HEK293 (cell line): ENCODE measurements around the gene IGF1R.

ENCODE experiments used
- CTCF ChIA-PET: fragments of 350-600 bp; formaldehyde crosslinking; extraction: SDS; loops from one replicate; lab custom pipeline; 2021; ENCODE audit warnings: antibody characterized with exemption; lab: Yijun Ruan, JAX
- POLR2A ChIA-PET: fragments of 300-600 bp; formaldehyde crosslinking; extraction: SDS; loops from one replicate; lab custom pipeline; 2020; ENCODE audit warnings: antibody characterized with exemption, inconsistent platforms; lab: Yijun Ruan, JAX
- H3K27ac ChIP-seq: fragments of 200-500 bp; sonication (Bioruptor generic); 2 replicates; pipeline ENCODE4 v1.5.1; 2014; ENCODE audit warnings: low read depth, low read length, control low read depth, inconsistent platforms; ENCODE audit errors: extremely low read depth
- H3K36me3 ChIP-seq, 2 experiments: fragments of 200-500 bp in 1 of 2; sonication (Bioruptor generic) in 1 of 2; 1 replicate in 1 of 2; 2 replicates in 1 of 2; pipeline ENCODE4 v1.5.1; 2014 to 2017; ENCODE audit warnings: inconsistent platforms in 2 of 2, low read length in 2 of 2; ENCODE audit not compliant: control insufficient read depth in 2 of 2, insufficient read depth in 1 of 2
- H3K4me1 ChIP-seq: fragments of 200-500 bp; sonication (Bioruptor generic); 2 replicates; pipeline ENCODE4 v1.5.1; 2014; ENCODE audit warnings: mild to moderate bottlenecking, low read length, inconsistent platforms; ENCODE audit not compliant: control insufficient read depth, insufficient read depth
- H3K4me3 ChIP-seq: 2 replicates; pipeline ENCODE4 v1.5.1; 2011; ENCODE audit warnings: low read depth, mild to moderate bottlenecking, control low read depth, low read length, moderate library complexity
- H3K9me3 ChIP-seq: fragments of 200-500 bp; sonication (Bioruptor generic); 2 replicates; pipeline ENCODE4 v1.5.1; 2014; ENCODE audit warnings: low read depth, low read length, inconsistent platforms; ENCODE audit not compliant: control insufficient read depth, insufficient read depth
- GFI1B ChIP-seq: fragments of 450-650 bp; formaldehyde crosslinking; IDR thresholded peaks from 2 replicates; pipeline ENCODE4 v1.5.1; 2016; ENCODE audit warnings: missing biosample characterization, missing genetic modification characterization
- PRDM4 ChIP-seq: fragments of 450-650 bp; formaldehyde crosslinking; IDR thresholded peaks from 2 replicates; pipeline ENCODE4 v1.5.1; 2017; ENCODE audit warnings: missing biosample characterization, missing genetic modification characterization
- SALL2 ChIP-seq: fragments of 450-650 bp; formaldehyde crosslinking; IDR thresholded peaks from 2 replicates; pipeline ENCODE4 v1.5.0; 2017; ENCODE audit warnings: missing biosample characterization, mild to moderate bottlenecking, missing genetic modification characterization, borderline replicate concordance
- SP2 ChIP-seq: fragments of 450-650 bp; formaldehyde crosslinking; IDR thresholded peaks from 2 replicates; pipeline ENCODE4 v1.5.1; 2016; ENCODE audit warnings: missing biosample characterization, missing genetic modification characterization
- ZBTB10 ChIP-seq: fragments of 450-650 bp; formaldehyde crosslinking; IDR thresholded peaks from 2 replicates; pipeline ENCODE4 v1.5.1; 2016; ENCODE audit warnings: missing biosample characterization, missing genetic modification characterization
- ZBTB11 ChIP-seq: fragments of 450-650 bp; formaldehyde crosslinking; conservative IDR thresholded peaks from 2 replicates; pipeline ENCODE4 v1.5.1; 2016; ENCODE audit warnings: low read depth, missing biosample characterization, missing genetic modification characterization
- ZBTB20 ChIP-seq: fragments of 450-650 bp; formaldehyde crosslinking; IDR thresholded peaks from 2 replicates; pipeline ENCODE4 v1.5.1; 2016; ENCODE audit warnings: missing biosample characterization, missing genetic modification characterization
- ZBTB7A ChIP-seq: fragments of 450-650 bp; formaldehyde crosslinking; IDR thresholded peaks from 2 replicates; pipeline ENCODE4 v1.5.1; 2016; ENCODE audit warnings: low read depth, missing biosample characterization, missing genetic modification characterization
- ZNF10 ChIP-seq: fragments of 450-650 bp; formaldehyde crosslinking; IDR thresholded peaks from 2 replicates; pipeline ENCODE4 v1.5.1; 2017; ENCODE audit warnings: missing biosample characterization, missing genetic modification characterization
- ZNF169 ChIP-seq: fragments of 450-650 bp; formaldehyde crosslinking; IDR thresholded peaks from 2 replicates; pipeline ENCODE4 v1.5.1; 2016; ENCODE audit warnings: missing biosample characterization, missing genetic modification characterization
- ZNF175 ChIP-seq: fragments of 450-650 bp; formaldehyde crosslinking; IDR thresholded peaks from 2 replicates; pipeline ENCODE4 v1.5.1; 2016; ENCODE audit warnings: missing biosample characterization, missing genetic modification characterization
- ZNF221 ChIP-seq: fragments of 450-650 bp; formaldehyde crosslinking; IDR thresholded peaks from 2 replicates; pipeline ENCODE4 v1.5.1; 2017; ENCODE audit warnings: missing biosample characterization, missing genetic modification characterization, borderline replicate concordance
- ZNF274 ChIP-seq, 2 experiments: fragments of 200-500 bp in 1 of 2; fragments of 450-650 bp in 1 of 2; sonication (Bioruptor generic) in 1 of 2; formaldehyde crosslinking in 1 of 2; IDR thresholded peaks; 2 replicates each; pipeline versions ENCODE4 v1.5.1 to v1.6.1; 2014 to 2016; ENCODE audit warnings: borderline replicate concordance in 1 of 2, inconsistent platforms in 1 of 2, low read length in 1 of 2, missing biosample characterization in 1 of 2, missing genetic modification characterization in 1 of 2
- ZNF302 ChIP-seq: fragments of 450-650 bp; formaldehyde crosslinking; IDR thresholded peaks from 2 replicates; pipeline ENCODE4 v1.5.1; 2016; ENCODE audit warnings: missing biosample characterization, missing genetic modification characterization, low read depth
- ZNF37A ChIP-seq: fragments of 450-650 bp; IDR thresholded peaks from 2 replicates; pipeline ENCODE4 v1.5.1; 2018; ENCODE audit warnings: missing biosample characterization, missing genetic modification characterization
- ZNF513 ChIP-seq: fragments of 450-650 bp; IDR thresholded peaks from 2 replicates; pipeline ENCODE4 v1.5.1; 2018; ENCODE audit warnings: missing biosample characterization, missing genetic modification characterization
- ZNF530 ChIP-seq: fragments of 450-650 bp; formaldehyde crosslinking; IDR thresholded peaks from 2 replicates; pipeline ENCODE4 v1.5.1; 2016; ENCODE audit warnings: low read depth, missing biosample characterization, missing genetic modification characterization
- ZNF654 ChIP-seq: fragments of 450-650 bp; formaldehyde crosslinking; IDR thresholded peaks from 2 replicates; pipeline ENCODE4 v1.5.1; 2016; ENCODE audit warnings: low read depth, missing biosample characterization, missing genetic modification characterization
- ZNF777 ChIP-seq: fragments of 450-650 bp; formaldehyde crosslinking; IDR thresholded peaks from 2 replicates; pipeline ENCODE4 v1.5.1; 2017; ENCODE audit warnings: missing biosample characterization, missing genetic modification characterization, borderline replicate concordance

Gene IGF1R

GRCh38 chr15:98927996-98928395, 279.7 kb downstream of the IGF1R start (continued):
- no peak for TF ChIP-seq ZNF513 (tag by site-specific recombination)
- TF ChIP-seq GFI1B (tag by site-specific recombination): no peak

- TF ChIP-seq ZBTB7A (tag by site-specific recombination) (no peak), ZNF530 (tag by site-specific recombination) (no peak), ZNF221 (no peak), ZBTB10 (tag by site-specific recombination) (no peak), SP2 (no peak), ZNF274 (IDR thresholded peaks at IDR 0.05; ENCODE audit: low read length) (no peak), ZNF274 (tag by site-specific recombination; IDR thresholded peaks at IDR 0.05; ENCODE audit: borderline replicate concordance) (no peak), PRDM4 (tag by site-specific recombination) (no peak), ZNF302 (tag by site-specific recombination) (no peak), SALL2 (tag by site-specific recombination) (no peak), ZNF169 (tag by site-specific recombination) (no peak), ZNF777 (no peak), ZBTB11 (tag by site-specific recombination) (no peak), ZNF37A (tag by site-specific recombination) (no peak), ZBTB20 (no peak), ZNF10 (no peak), ZNF654 (no peak), ZNF175 (tag by site-specific recombination) (no peak)
- TF ChIP-seq, all 188 proteins: peak for 0
- POLR2A ChIA-PET: no interaction called here
- CTCF ChIA-PET: interaction anchor here (0.9 to 1.1 kb wide), 2 partner anchors 26 to 48 kb away, joined by 3 to 4 read pairs; no protein-coding TSS in a partner anchor
- Histone ChIP-seq H3K4me1 (no peaks in the 10 kb centered on the region), H3K9me3 (no peaks in the 10 kb centered on the region), H3K36me3 (peaks cover 11 to 83% of the 10 kb centered on the region in 2 experiments), H3K27ac (no peak overlapping the region), H3K4me3 (no peak overlapping the region)
These were observed 282.2 kb downstream of the IGF1R start for GRCh38 chr15:98930576-98930975.
